ENCODE data around the gene OR4D1. TPM values are rescaled to one million over a fixed set of nuclear protein-coding genes. Genes with fewer than 3 reads are reported as not detected.

The OR4D1 gene
- not detected in 2 replicates for total RNA-seq

DNA sequence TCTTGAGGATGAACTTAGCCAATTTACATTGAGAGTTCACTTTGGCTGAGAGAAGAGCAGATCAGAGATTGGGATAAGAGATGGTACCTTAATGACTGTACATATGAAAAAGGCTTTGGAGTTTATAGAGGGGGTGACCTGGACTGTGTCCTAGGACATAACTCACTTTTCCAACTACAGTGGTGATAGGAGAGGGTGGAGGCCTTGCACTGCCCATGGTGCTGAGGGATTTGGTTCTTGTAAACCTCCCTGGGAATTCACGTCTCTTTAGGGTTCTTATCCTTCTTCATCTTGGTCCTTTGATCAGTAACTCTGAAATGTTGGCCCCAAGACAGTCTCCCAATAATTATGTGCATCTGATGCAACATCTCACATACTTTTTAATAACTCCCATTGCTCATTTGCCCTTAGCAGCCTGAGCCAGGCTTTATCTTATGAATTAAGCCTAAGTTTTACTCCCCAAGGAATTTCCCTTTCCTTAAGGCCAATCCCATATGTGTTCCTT lies at the start of gene OR4D1:
TSS of gene OR4D1 (plus strand) at position 455 of the 505 bp plus-strand sequence. CDS start 6,770 bp downstream, outside the sequence.

DNA sequence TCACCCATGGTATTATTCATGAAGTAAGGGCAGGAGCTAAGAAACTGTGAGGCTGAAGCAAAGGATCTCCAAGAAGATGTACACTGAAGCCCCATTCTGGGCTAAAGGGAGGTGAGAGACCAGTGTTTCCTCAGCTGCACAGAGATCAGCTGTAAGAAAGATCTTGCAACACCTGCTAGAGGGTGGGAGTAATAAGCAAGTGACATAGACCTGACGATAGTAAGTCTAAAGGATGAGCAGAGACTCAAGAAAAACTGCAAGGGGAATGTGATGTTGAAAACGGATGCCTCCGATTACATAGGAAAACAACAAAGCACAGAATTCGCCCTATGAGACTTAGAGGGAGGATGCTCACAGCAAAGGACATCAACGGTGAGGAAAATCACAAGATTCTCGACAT lies 18.5 kb downstream of the OR4D1 start, which contains the start of gene OR4D2:
TSS of gene OR4D2 (plus strand) at position 301 of the 400 bp plus-strand sequence. CDS start 2,674 bp downstream, outside the sequence.

DNA sequence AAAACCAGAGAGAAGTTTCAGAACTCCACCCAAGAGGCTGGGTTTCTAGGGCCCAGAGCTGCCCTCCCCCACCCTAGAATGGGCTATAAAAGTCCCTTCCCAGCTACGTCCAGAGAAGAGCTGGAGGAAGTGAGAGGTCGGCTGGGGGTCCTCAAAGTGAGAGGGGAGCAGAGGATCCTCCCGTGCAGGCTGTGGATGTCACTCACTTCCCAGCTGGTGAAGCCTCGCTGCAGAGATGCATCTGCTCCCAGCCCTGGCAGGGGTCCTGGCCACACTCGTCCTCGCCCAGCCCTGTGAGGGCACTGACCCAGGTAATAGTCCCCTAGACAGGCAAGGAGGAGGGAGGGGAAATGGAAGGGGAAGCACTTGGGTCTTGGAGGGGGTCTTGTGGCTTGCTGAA lies 44.4 kb downstream of the OR4D1 start, which contains the start of gene EPX:
TSS of gene EPX (plus strand) at position 115 of the 400 bp plus-strand sequence. CDS start at position 236, 121 bp downstream.

Other genes starting within 250 kb of the OR4D1 start
- gene CUEDC1, start 193.0 kb upstream of the OR4D1 start, total RNA-seq = 2.9 and 4.0 TPM in 2 replicates
- gene VEZF1, start 160.1 kb upstream of the OR4D1 start, total RNA-seq = 24.7 and 30.1 TPM in 2 replicates
- 541 and 878 TPM in 2 replicates for gene SRSF1, start 141.1 kb upstream of the OR4D1 start, total RNA-seq
- 7.8 and 11.6 TPM in 2 replicates for gene DYNLL2, start 65.0 kb upstream of the OR4D1 start, total RNA-seq
- gene OR4D2, start 18.6 kb downstream of the OR4D1 start, total RNA-seq = not detected in 2 replicates
- not detected in 2 replicates for gene EPX, start 44.3 kb downstream of the OR4D1 start, total RNA-seq
- gene MKS1, start 70.9 kb downstream of the OR4D1 start, total RNA-seq = 11.4 and 15.2 TPM in 2 replicates
- not detected in 2 replicates for gene LPO, start 90.2 kb downstream of the OR4D1 start, total RNA-seq
- gene MPO, start 132.6 kb downstream of the OR4D1 start, total RNA-seq = not detected in 2 replicates
- gene TSPOAP1, start 180.4 kb downstream of the OR4D1 start, total RNA-seq = not detected in 2 replicates
- 49.4 and 71.9 TPM in 2 replicates for gene SUPT4H1, start 203.8 kb downstream of the OR4D1 start, total RNA-seq

Measured in epithelial cell of umbilical artery (primary cell).